H1 (cell line): ENCODE measurements around the gene ZDHHC19. TPM values are rescaled to one million over a fixed set of nuclear protein-coding genes. Genes with fewer than 3 reads are reported as not detected.
A peak's percentile ranks its signal among the peaks of the same experiment; 100 is the strongest.

ENCODE experiments used
- CTCF ChIA-PET: fragments of 300-600 bp; sonication (Branson Sonifier 250); formaldehyde crosslinking; loops from one replicate; lab custom pipeline; 2021; ENCODE audit not compliant: partially characterized antibody; lab: Charles Lee
- POLR2A ChIA-PET: fragments of 300-600 bp; sonication (Branson Sonifier 250); formaldehyde crosslinking; loops from one replicate; lab custom pipeline; 2021; ENCODE audit warnings: inconsistent platforms; ENCODE audit not compliant: partially characterized antibody; lab: Charles Lee
- DNase-seq, 2 experiments: peaks; one replicate each; pipeline versions ENCODE4 v3.0.0 to v3.0.0-alpha.2; 2010 to 2022; ENCODE audit warnings: low spot score in 2 of 2, low read depth in 1 of 2, mixed read lengths in 1 of 2
- FAIRE-seq: peaks from 2 replicates; lab custom pipeline; 2011; peaks lifted over from hg19 to GRCh38; lab: Jason Lieb, UNC
- H2AFZ ChIP-seq: 2 replicates; pipeline ENCODE4 v1.8.1; 2012; ENCODE audit warnings: low read length, inconsistent platforms
- H2AK5ac ChIP-seq: 2 replicates; pipeline ENCODE4 v1.6.1; 2013; ENCODE audit warnings: low read depth, low read length
- H2BK120ac ChIP-seq: replicated peaks from 2 replicates; pipeline ENCODE3; 2013; ENCODE audit warnings: low read depth, low read length, inconsistent platforms
- H2BK12ac ChIP-seq: 2 replicates; pipeline ENCODE4 v1.6.1; 2013; ENCODE audit warnings: low read depth, low read length
- H2BK15ac ChIP-seq: 2 replicates; pipeline ENCODE4 v1.6.1; 2013; ENCODE audit warnings: low read length
- H2BK20ac ChIP-seq: 2 replicates; pipeline ENCODE4 v1.6.1; 2013; ENCODE audit warnings: low read length
- H2BK5ac ChIP-seq: 2 replicates; pipeline ENCODE4 v1.6.1; 2013; ENCODE audit warnings: low read depth, low read length
- H3K14ac ChIP-seq: 2 replicates; pipeline ENCODE4 v1.6.1; 2013; ENCODE audit warnings: inconsistent platforms; ENCODE audit not compliant: insufficient read length
- H3K18ac ChIP-seq: 2 replicates; pipeline ENCODE4 v1.6.1; 2013; ENCODE audit warnings: low read length; ENCODE audit errors: extremely low read depth
- H3K23ac ChIP-seq: 2 replicates; pipeline ENCODE4 v1.6.1; 2013; ENCODE audit warnings: inconsistent platforms; ENCODE audit not compliant: insufficient read length
- H3K23me2 ChIP-seq: 2 replicates; pipeline ENCODE4 v1.6.1; 2013; ENCODE audit warnings: low read depth, low read length
- H3K27ac ChIP-seq: 2 replicates; pipeline ENCODE4 v1.6.1; 2011; ENCODE audit warnings: low read depth, low read length, inconsistent platforms
- H3K27me3 ChIP-seq, 4 experiments: replicated peaks in 1 of 4; 1 replicate in 1 of 4; 2 replicates in 3 of 4; pipeline versions ENCODE4 v1.6.1 to v1.8.1; 2011 to 2013; ENCODE audit warnings: low read length in 3 of 4, mild to moderate bottlenecking in 3 of 4, inconsistent platforms in 2 of 4, mixed read lengths in 2 of 4, moderate library complexity in 1 of 4; ENCODE audit not compliant: control insufficient read depth in 3 of 4, insufficient read depth in 3 of 4; ENCODE audit errors: extremely low read depth in 1 of 4
- H3K36me3 ChIP-seq, 4 experiments: 2 replicates each; pipeline versions ENCODE4 v1.6.1 to v1.8.1; 2011 to 2013; ENCODE audit warnings: mild to moderate bottlenecking in 4 of 4, low read length in 3 of 4, moderate library complexity in 2 of 4, control low read depth in 1 of 4, inconsistent platforms in 1 of 4; ENCODE audit not compliant: insufficient read depth in 4 of 4, control insufficient read depth in 2 of 4
- H3K4ac ChIP-seq: replicated peaks from 2 replicates; pipeline ENCODE3; 2013; ENCODE audit warnings: low read length, low read depth, mixed read lengths, inconsistent platforms; ENCODE audit not compliant: insufficient read length
- H3K4me1 ChIP-seq, 4 experiments: replicated peaks in 1 of 4; 1 replicate in 1 of 4; 2 replicates in 3 of 4; pipeline versions ENCODE4 v1.6.1 to v1.8.1; 2011 to 2013; ENCODE audit warnings: low read length in 3 of 4, inconsistent platforms in 2 of 4, mixed read lengths in 1 of 4; ENCODE audit not compliant: insufficient read depth in 4 of 4, control insufficient read depth in 3 of 4
- H3K4me2 ChIP-seq, 2 experiments: 2 replicates each; pipeline versions ENCODE4 v1.6.1 to v1.8.1; 2011 to 2013; ENCODE audit warnings: low read depth in 2 of 2, low read length in 2 of 2, control low read depth in 1 of 2, inconsistent platforms in 1 of 2, mild to moderate bottlenecking in 1 of 2; ENCODE audit not compliant: insufficient read depth in 1 of 2
- H3K4me3 ChIP-seq, 4 experiments: fragments of 200-600, 300-600 bp in 1 of 4; sonication (generic), shearing (Covaris generic), sonication (Bioruptor Twin) in 1 of 4; 2 replicates each; pipeline versions ENCODE4 v1.5.1 to v1.8.1; 2011 to 2016; ENCODE audit warnings: low read length in 4 of 4, low read depth in 3 of 4, control low read depth in 2 of 4, inconsistent platforms in 2 of 4, mild to moderate bottlenecking in 2 of 4, mixed read lengths in 1 of 4, moderate library complexity in 1 of 4; ENCODE audit not compliant: insufficient read depth in 2 of 4; ENCODE audit errors: extremely low read depth in 1 of 4
- H3K56ac ChIP-seq: replicated peaks from 2 replicates; pipeline ENCODE3; 2013; ENCODE audit warnings: low read depth, mild to moderate bottlenecking, mixed read lengths, low read length, inconsistent platforms; ENCODE audit not compliant: insufficient read length
- H3K79me1 ChIP-seq: 2 replicates; pipeline ENCODE4 v1.6.1; 2013; ENCODE audit warnings: low read depth, low read length, control low read depth
- H3K79me2 ChIP-seq, 2 experiments: 2 replicates each; pipeline versions ENCODE4 v1.6.1 to v1.8.1; 2012 to 2013; ENCODE audit warnings: low read length in 2 of 2, mild to moderate bottlenecking in 2 of 2, inconsistent platforms in 1 of 2; ENCODE audit not compliant: insufficient read depth in 2 of 2, control insufficient read depth in 1 of 2
- H3K9ac ChIP-seq, 4 experiments: replicated peaks in 1 of 4; 1 replicate in 1 of 4; 2 replicates in 3 of 4; pipeline versions ENCODE4 v1.6.1 to v1.8.1; 2011 to 2013; ENCODE audit warnings: low read depth in 3 of 4, low read length in 3 of 4, control low read depth in 2 of 4, mild to moderate bottlenecking in 2 of 4, moderate library complexity in 2 of 4, inconsistent platforms in 1 of 4; ENCODE audit errors: extremely low read depth in 1 of 4
- H3K9me3 ChIP-seq, 2 experiments: 2 replicates each; pipeline versions ENCODE4 v1.6.1 to v1.8.1; 2012 to 2013; ENCODE audit warnings: mild to moderate bottlenecking in 2 of 2, moderate library complexity in 2 of 2, control low read depth in 1 of 2, inconsistent platforms in 1 of 2, low read depth in 1 of 2, low read length in 1 of 2, mixed read lengths in 1 of 2; ENCODE audit not compliant: insufficient read depth in 2 of 2
- H4K20me1 ChIP-seq, 2 experiments: replicated peaks in 1 of 2; 2 replicates each; pipeline versions ENCODE3 to v1.8.1; 2011 to 2013; ENCODE audit warnings: inconsistent platforms in 2 of 2, low read length in 2 of 2, mild to moderate bottlenecking in 1 of 2; ENCODE audit not compliant: insufficient read depth in 2 of 2, control insufficient read depth in 1 of 2
- H4K5ac ChIP-seq: 2 replicates; pipeline ENCODE4 v1.6.1; 2013; ENCODE audit warnings: low read length, low read depth, mixed read lengths, inconsistent platforms; ENCODE audit not compliant: insufficient read length
- H4K8ac ChIP-seq: 2 replicates; pipeline ENCODE4 v1.8.0; 2013; ENCODE audit warnings: mild to moderate bottlenecking, moderate library complexity, low read length, inconsistent platforms; ENCODE audit not compliant: insufficient read depth; ENCODE audit errors: extremely low read depth
- H4K91ac ChIP-seq: replicated peaks from 2 replicates; pipeline ENCODE3; 2013; ENCODE audit warnings: low read length, mixed read lengths, inconsistent platforms; ENCODE audit not compliant: insufficient read length
- BACH1 ChIP-seq: IDR thresholded peaks from 2 replicates; pipeline ENCODE4 v1.6.1; 2012; ENCODE audit warnings: low read length, improper control_type of control experiment
- CHD2 ChIP-seq: IDR thresholded peaks from 2 replicates; pipeline ENCODE4 v1.6.1; 2012; ENCODE audit warnings: low read length, improper control_type of control experiment
- EZH2 ChIP-seq: fragments of 200-600 bp; sonication (generic); IDR thresholded peaks from 2 replicates; pipeline ENCODE4 v1.7.1; 2012; ENCODE audit warnings: low read depth, mild to moderate bottlenecking, moderate library complexity, low read length, inconsistent platforms; ENCODE audit not compliant: severe bottlenecking
- FOSL1 ChIP-seq: IDR thresholded peaks from 2 replicates; pipeline ENCODE4 v1.6.1; 2011; ENCODE audit warnings: mild to moderate bottlenecking, low read depth, low read length, moderate library complexity; ENCODE audit not compliant: insufficient read depth
- HDAC2 ChIP-seq, 2 experiments: fragments of 300-600 bp in 1 of 2; sonication (generic) in 1 of 2; IDR thresholded peaks; 2 replicates each; pipeline ENCODE4 v1.6.1; 2011 to 2012; ENCODE audit warnings: low read depth in 2 of 2, low read length in 2 of 2, mild to moderate bottlenecking in 2 of 2, moderate library complexity in 2 of 2, borderline replicate concordance in 1 of 2, inconsistent platforms in 1 of 2
- RXRA ChIP-seq: IDR thresholded peaks from 2 replicates; pipeline ENCODE4 v1.6.1; 2011; ENCODE audit warnings: low read depth, mild to moderate bottlenecking, low read length, moderate library complexity; ENCODE audit not compliant: insufficient read depth
- SP2 ChIP-seq: IDR thresholded peaks from 2 replicates; pipeline ENCODE4 v1.6.1; 2012; ENCODE audit warnings: mild to moderate bottlenecking, low read length, inconsistent platforms
- SP4 ChIP-seq: IDR thresholded peaks from 2 replicates; pipeline ENCODE4 v1.6.1; 2012; ENCODE audit warnings: low read length, inconsistent platforms
- ZNF274 ChIP-seq: IDR thresholded peaks from 2 replicates; pipeline ENCODE4 v1.7.0; 2012; ENCODE audit warnings: low read length, borderline replicate concordance; ENCODE audit errors: extremely low read depth
- WGBS, 2 experiments: shearing (Covaris generic) in 1 of 2; methylation state at CpG; one replicate each; pipeline versions ENCODE4 v1.1.6 to v1.1.7; 2013 to 2015; ENCODE audit warnings: low lambda C conversion rate in 2 of 2, mixed read lengths in 2 of 2, inconsistent platforms in 1 of 2, low coverage in 1 of 2, missing lambda C conversion rate in 1 of 2; ENCODE audit not compliant: insufficient replicate concordance in 2 of 2, insufficient coverage in 1 of 2, insufficient read length in 1 of 2; ENCODE audit errors: extremely low coverage in 1 of 2, missing lambda C conversion rate in 1 of 2; 5-methylcytosine and 5-hydroxymethylcytosine counted together
- polyA plus RNA-seq, 7 experiments: library from polyadenylated mRNA; depleted of rRNA in 3 of 7; stranded (reverse) in 5 of 7; unstranded in 2 of 7; fragments of >200 nt in 5 of 7; fragments of 200-250 nt in 2 of 7; gene quantifications; 1 replicate in 5 of 7; 2 replicates in 1 of 7; 4 replicates in 1 of 7; pipeline versions ENCODE4 v1.2.1 to v1.2.3, GENCODE V29; 2011 to 2013; ENCODE audit warnings: missing spikeins in 2 of 7, mixed read lengths in 2 of 7
- total RNA-seq: library from RNA; stranded (reverse); fragmentation: NEBNext Ultra II Directional; extraction: Animal tissue kit (Norgen Biotek cat#: 25700); gene quantifications from 2 replicates; pipeline ENCODE4 v1.2.1, GENCODE V29; 2021
- TF ChIP-seq, protein P1 (sequence below): IDR thresholded peaks from 2 replicates; pipeline ENCODE4 v1.6.1; 2011; ENCODE audit warnings: low read depth, mild to moderate bottlenecking, low read length; ENCODE audit not compliant: insufficient read depth

ZDHHC19 gene
- total and polyA plus RNA-seq, 2 of the 8 experiments (the other 6 are each of a cell fraction or from before 2014, with no cell fraction given) = 2.5 to 4.1 TPM

DNA sequence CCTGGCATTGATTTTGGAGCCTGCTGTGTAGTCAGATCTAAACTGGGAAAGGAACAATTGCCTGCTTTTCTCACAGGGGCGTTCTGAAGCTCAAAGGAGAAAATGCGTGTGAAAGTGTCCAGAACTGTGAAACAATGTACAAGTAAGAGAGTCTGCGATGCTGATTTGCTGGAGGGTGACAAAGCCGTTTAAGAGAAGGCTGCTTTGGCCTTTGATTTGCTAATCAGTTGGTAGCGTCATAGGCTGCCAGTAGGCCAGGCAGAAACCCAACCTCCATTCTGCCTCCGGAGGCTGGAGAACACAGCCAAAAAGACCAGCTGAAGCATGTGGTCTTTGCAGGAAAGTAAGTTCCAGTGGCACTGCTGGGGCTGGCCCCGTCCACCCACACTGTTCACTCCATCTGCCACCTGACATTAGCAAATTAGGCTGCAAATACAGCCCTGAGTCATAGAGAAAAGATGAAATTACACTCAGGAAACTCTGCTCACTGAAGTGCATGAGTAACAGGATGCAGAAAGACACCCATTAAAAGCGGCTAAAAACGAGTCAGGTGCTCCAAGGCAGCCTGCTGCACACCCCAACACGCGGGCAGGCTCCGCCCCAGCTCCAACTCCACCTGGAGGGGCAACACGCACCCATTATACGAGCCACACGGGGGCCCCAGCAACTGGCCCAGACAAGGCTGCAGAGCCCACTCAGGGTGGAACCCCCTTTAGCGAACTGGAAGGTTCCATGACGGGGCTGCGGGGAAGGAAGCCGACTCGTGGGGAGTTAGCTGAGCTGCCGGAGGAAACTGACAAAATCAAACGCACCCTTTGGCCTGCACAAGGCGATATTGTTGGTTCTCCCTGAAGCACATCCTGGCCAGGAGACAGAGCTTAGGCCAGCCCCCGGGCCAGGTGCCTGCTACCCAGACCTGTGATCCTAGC is 31.6 kb downstream of the ZDHHC19 start:
- Histone ChIP-seq H3K14ac (no peak overlapping the region), H2BK12ac (peak overlapping the region; percentile 92; the same call in 1 of the 2 replicates), H4K5ac (no peak overlapping the region), H3K9me3 (peaks cover 0 to under 1% of the 10 kb centered on the region in 2 experiments; a peak in 1 of 4 replicates), H3K36me3 (no peaks in the 10 kb centered on the region), H3K79me2 (no peaks in the 10 kb centered on the region), H2BK20ac (peak overlapping the region; percentile 95; the same call in 1 of the 2 replicates), H2BK5ac (peak overlapping the region; percentile 71), H3K9ac (no peak overlapping the region), H4K8ac (peak overlapping the region; percentile 30; the same call in 1 of the 2 replicates), H3K4me1 (peaks cover 4 to 15% (median 11%) of the 10 kb centered on the region in 4 experiments; a peak in 6 of 7 replicates), H2AFZ (peak overlapping the region; percentile 88), H3K79me1 (no peaks in the 10 kb centered on the region), H4K91ac (peak overlapping the region; percentile 56), H3K56ac (no peak overlapping the region), H4K20me1 (no peaks in the 10 kb centered on the region), H2AK5ac (no peak overlapping the region), H3K27me3 (no peaks in the 10 kb centered on the region), H3K4me2 (peak overlapping the region in 1 of 2 experiments; percentile 39; a peak in 3 of 4 replicates), H3K4ac (peak overlapping the region; percentile 20), H3K23me2 (no peaks in the 10 kb centered on the region), H3K23ac (no peak overlapping the region), H2BK15ac (peak overlapping the region; percentile 97), H3K27ac (peak overlapping the region; percentile 33; the same call in 1 of the 2 replicates), H3K4me3 (no peak overlapping the region), H2BK120ac (peak overlapping the region; percentile 85), H3K18ac (peak overlapping the region; percentile 83)
- ChIA-PET POLR2A (interaction anchor here (1.2 to 1.5 kb wide), 3 partner anchors 23 to 107 kb away, joined by 3 to 4 read pairs (median 3); no protein-coding TSS in a partner anchor), CTCF (interaction anchor here (0.6 to 2.0 kb wide), 12 partner anchors 17 to 176 kb away, joined by 3 to 8 read pairs (median 4); no protein-coding TSS in a partner anchor)
- FAIRE-seq (no peak), DNase-seq (no peak)
- 58% methylated on average over 24 of the region's 24 CpGs; no CpG with 5 or more reads in 1 of the 2 experiments for WGBS, 2 experiments
- TF ChIP-seq SP2 (no peak), RXRA (no peak), ZNF274 (no peak), CHD2 (no peak), EZH2 (no peak), FOSL1 (no peak), HDAC2 (IDR thresholded peaks at IDR 0.05; ENCODE audit: borderline replicate concordance in 1 of 2, low read depth in 2 of 2, low read length in 2 of 2) (no peak), BACH1 (no peak), SP4 (no peak)
- TF ChIP-seq, protein P1, sequence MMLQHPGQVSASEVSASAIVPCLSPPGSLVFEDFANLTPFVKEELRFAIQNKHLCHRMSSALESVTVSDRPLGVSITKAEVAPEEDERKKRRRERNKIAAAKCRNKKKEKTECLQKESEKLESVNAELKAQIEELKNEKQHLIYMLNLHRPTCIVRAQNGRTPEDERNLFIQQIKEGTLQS = no peak
